ENCODE measurements around the gene CPA3.

CPA3 gene

GRCh38 chr3:148861277-148861869 is 3.7 kb upstream of the CPA3 start:
- peak; percentile 85 for DNase-seq

- DNase-seq = no peak
Measured at GRCh38 chr3:148863297-148863696, 1.8 kb upstream of the CPA3 start.

- DNase-seq = no peak
Measured at GRCh38 chr3:148863814-148864213, 1.3 kb upstream of the CPA3 start.

GRCh38 chr3:148866261-148866660 is 1.2 kb downstream of the CPA3 start:
- DNase-seq = no peak

GRCh38 chr3:148873270-148873927 is 8.3 kb downstream of the CPA3 start:
- peak; percentile 91 for DNase-seq

- DNase-seq = peak; percentile 93
Measured at GRCh38 chr3:148873977-148874376, 8.9 kb downstream of the CPA3 start.

GRCh38 chr3:148878095-148878494 is 13.0 kb downstream of the CPA3 start:
- DNase-seq = no peak

GRCh38 chr3:148879256-148879655 is 14.2 kb downstream of the CPA3 start:
- DNase-seq = peak; percentile 18

GRCh38 chr3:148880681-148881080 is 15.6 kb downstream of the CPA3 start:
- peak; percentile 11 for DNase-seq

GRCh38 chr3:148881286-148881685 is 16.2 kb downstream of the CPA3 start:
- no peak for DNase-seq

GRCh38 chr3:148882288-148882687 is 17.2 kb downstream of the CPA3 start:
- peak; percentile 61 for DNase-seq

- no peak for DNase-seq
Measured at GRCh38 chr3:148883163-148883562, 18.1 kb downstream of the CPA3 start.

GRCh38 chr3:148884261-148884660 is 19.2 kb downstream of the CPA3 start:
- no peak for DNase-seq

- DNase-seq = no peak
Measured at GRCh38 chr3:148889828-148890227, 24.7 kb downstream of the CPA3 start.

GRCh38 chr3:148896062-148896461 is 31.0 kb downstream of the CPA3 start:
- DNase-seq = no peak

GRCh38 chr3:148901987-148902791 is 37.1 kb downstream of the CPA3 start:
- no peak for DNase-seq

- DNase-seq = no peak
Measured at GRCh38 chr3:148903022-148903442, 37.9 kb downstream of the CPA3 start.

GRCh38 chr3:148903941-148904340 is 38.8 kb downstream of the CPA3 start:
- no peak for DNase-seq

- DNase-seq = no peak
Measured at GRCh38 chr3:148906667-148907066, 41.6 kb downstream of the CPA3 start.

GRCh38 chr3:148911173-148911572 is 46.1 kb downstream of the CPA3 start:
- no peak for DNase-seq

- no peak for DNase-seq
Measured at GRCh38 chr3:148911592-148911991, 46.5 kb downstream of the CPA3 start.

GRCh38 chr3:148914936-148915690 is 50.0 kb downstream of the CPA3 start:
- no peak for DNase-seq

- DNase-seq = no peak
Measured at GRCh38 chr3:148916132-148916531, 51.0 kb downstream of the CPA3 start.

Measured in NCI-H1105 treated with DMSO at 0.1 percent for 48 hours (cell line).